OCI-LY3 (cell line): Measurements from ENCODE around the gene FFAR2.

Experiments
- CTCF ChIP-seq: fragments of 200-600, 300-600 bp; sonication (generic); IDR thresholded peaks from 2 replicates; pipeline ENCODE4 v1.5.1; 2014; ENCODE audit warnings: antibody characterized with exemption, low read length, low read depth
- EZH2phosphoT487 ChIP-seq: fragments of 200-600 bp; shearing (Covaris generic); IDR thresholded peaks from 2 replicates; pipeline ENCODE4 v1.6.1; 2018; ENCODE audit warnings: antibody characterized with exemption, mixed run types, low read depth

- no peak for TF ChIP-seq CTCF
- no peak for TF ChIP-seq EZH2phosphoT487
These were observed 15.1 kb upstream of the FFAR2 start for GRCh38 chr19:35432911-35433310.
